Keratinocyte (primary cell): ENCODE results near the gene NAA16. TPM values are rescaled to one million over a fixed set of nuclear protein-coding genes. Genes with fewer than 3 reads are reported as not detected.

Source experiments
- DNase-seq: peaks from one replicate; pipeline ENCODE4 v3.0.0-alpha.2; 2011; ENCODE audit warnings: low read depth, missing footprints, low spot score
- FAIRE-seq: peaks from 2 replicates; lab custom pipeline; 2011; peaks lifted over from hg19 to GRCh38; lab: Jason Lieb, UNC
- H2AFZ ChIP-seq: 2 replicates; pipeline ENCODE4 v1.6.0; 2012; ENCODE audit warnings: low read length, control low read depth, inconsistent platforms; ENCODE audit not compliant: control insufficient read depth
- H3K27ac ChIP-seq: 2 replicates; pipeline ENCODE4 v1.5.1; 2011; ENCODE audit warnings: low read length; ENCODE audit not compliant: control insufficient read depth, insufficient read depth
- H3K27me3 ChIP-seq: 3 replicates; pipeline ENCODE4 v1.6.0; 2011; ENCODE audit warnings: low read length; ENCODE audit not compliant: control insufficient read depth, insufficient read depth; ENCODE audit errors: extremely low read depth
- H3K36me3 ChIP-seq, 2 experiments: 2 replicates in 1 of 2; 3 replicates in 1 of 2; pipeline ENCODE4 v1.5.1; 2011; ENCODE audit warnings: low read length in 2 of 2, mild to moderate bottlenecking in 1 of 2; ENCODE audit not compliant: control insufficient read depth in 2 of 2, insufficient read depth in 2 of 2; ENCODE audit errors: extremely low read depth in 1 of 2
- H3K4me1 ChIP-seq: 3 replicates; pipeline ENCODE4 v1.5.1; 2011; ENCODE audit warnings: low read length; ENCODE audit not compliant: control insufficient read depth, insufficient read depth; ENCODE audit errors: extremely low read depth
- H3K4me2 ChIP-seq: 3 replicates; pipeline ENCODE4 v1.6.0; 2011; ENCODE audit warnings: low read depth, low read length; ENCODE audit not compliant: control insufficient read depth, insufficient read depth; ENCODE audit errors: extremely low read depth
- H3K4me3 ChIP-seq, 3 experiments: fragments of 200-600 bp in 1 of 3; sonication (generic) in 1 of 3; 2 replicates in 2 of 3; 3 replicates in 1 of 3; pipeline ENCODE4 v1.5.1; 2011 to 2016; ENCODE audit warnings: low read length in 3 of 3, mild to moderate bottlenecking in 3 of 3, control low read depth in 2 of 3, inconsistent platforms in 1 of 3, low read depth in 1 of 3, mixed read lengths in 1 of 3, mixed run types in 1 of 3, moderate library complexity in 1 of 3; ENCODE audit not compliant: control insufficient read depth in 2 of 3, insufficient read depth in 2 of 3; ENCODE audit errors: extremely low read depth in 1 of 3
- H3K79me2 ChIP-seq: 2 replicates; pipeline ENCODE4 v1.6.0; 2012; ENCODE audit warnings: low read length; ENCODE audit not compliant: control insufficient read depth, insufficient read depth
- H3K9ac ChIP-seq: 3 replicates; pipeline ENCODE4 v1.6.0; 2011; ENCODE audit warnings: low read length; ENCODE audit not compliant: control insufficient read depth, insufficient read depth; ENCODE audit errors: extremely low read depth
- H3K9me1 ChIP-seq: 3 replicates; pipeline ENCODE4 v1.6.0; 2011; ENCODE audit warnings: low read length; ENCODE audit not compliant: control insufficient read depth, insufficient read depth; ENCODE audit errors: extremely low read depth
- H3K9me3 ChIP-seq: 2 replicates; pipeline ENCODE4 v1.5.1; 2012; ENCODE audit warnings: low read depth, low read length; ENCODE audit not compliant: control insufficient read depth
- H4K20me1 ChIP-seq: 3 replicates; pipeline ENCODE4 v1.6.0; 2011; ENCODE audit warnings: low read length; ENCODE audit not compliant: control insufficient read depth, insufficient read depth; ENCODE audit errors: extremely low read depth
- EZH2 ChIP-seq: IDR thresholded peaks from one replicate; pipeline ENCODE4 v1.6.1; 2012; ENCODE audit warnings: inconsistent platforms, mild to moderate bottlenecking, low read length, moderate library complexity
- dilution Hi-C: fragments of 300-500 bp; cut with MboI; formaldehyde crosslinking; loops from one replicate; pipeline ENCODE4 v1.7.0; 2020; ENCODE audit warnings: low sequenced_read_pairs; ENCODE audit not compliant: extremely low pct_ligation_motif_present
- polyA minus RNA-seq, 3 experiments: library from RNA; depleted of rRNA, polyadenylated mRNA; stranded (reverse); fragments of >200 nt; gene quantifications; 1 replicate in 1 of 3; 2 replicates in 1 of 3; 3 replicates in 1 of 3; pipeline ENCODE4 v1.2.3, GENCODE V29; 2011
- polyA plus RNA-seq, 5 experiments: library from polyadenylated mRNA; depleted of rRNA in 3 of 5; stranded (reverse) in 3 of 5; stranded (forward) in 1 of 5; unstranded in 1 of 5; fragments of >200 nt; gene quantifications; 1 replicate in 1 of 5; 2 replicates in 3 of 5; 3 replicates in 1 of 5; pipeline versions ENCODE4 v1.2.1 to v1.2.3, GENCODE V29; 2011 to 2012; ENCODE audit warnings: missing spikeins in 2 of 5, low read depth in 1 of 5, low replicate concordance in 1 of 5
- TF ChIP-seq, protein P1 (sequence below), 3 experiments: IDR thresholded peaks in 1 of 3; conservative IDR thresholded peaks in 1 of 3; optimal IDR thresholded peaks in 1 of 3; 2 replicates in 2 of 3; 3 replicates in 1 of 3; pipeline versions ENCODE3 to v1.5.1; 2011; ENCODE audit warnings: low read length in 3 of 3, mild to moderate bottlenecking in 3 of 3, moderate library complexity in 2 of 3, control low read depth in 1 of 3, inconsistent platforms in 1 of 3; ENCODE audit not compliant: insufficient read depth in 2 of 3; ENCODE audit errors: extremely low read depth in 1 of 3

NAA16 gene
- polyA plus RNA-seq: 4.2 to 12.0 TPM (median 5.6 TPM) in 3 replicates
- polyA plus RNA-seq (2011; ENCODE audit: low read depth): 13.7 TPM
- polyA plus RNA-seq (2011; cell fraction: cytosol; rRNA removed): 2.8 and 5.9 TPM in 2 replicates
- 11.4 and 18.9 TPM in 2 replicates for polyA plus RNA-seq (2011; cell fraction: nucleus; rRNA removed)
- polyA plus RNA-seq (2012; ENCODE audit: low replicate concordance): 4.5 and 6.1 TPM in 2 replicates
- polyA minus RNA-seq: 1.5 to 14.7 TPM (median 3.7 TPM) in 3 replicates
- polyA minus RNA-seq (2011; cell fraction: cytosol; rRNA and poly(A)+ RNA removed): 4.0 TPM
- polyA minus RNA-seq (2011; cell fraction: nucleus; rRNA and poly(A)+ RNA removed): 8.3 and 12.2 TPM in 2 replicates

DNA sequence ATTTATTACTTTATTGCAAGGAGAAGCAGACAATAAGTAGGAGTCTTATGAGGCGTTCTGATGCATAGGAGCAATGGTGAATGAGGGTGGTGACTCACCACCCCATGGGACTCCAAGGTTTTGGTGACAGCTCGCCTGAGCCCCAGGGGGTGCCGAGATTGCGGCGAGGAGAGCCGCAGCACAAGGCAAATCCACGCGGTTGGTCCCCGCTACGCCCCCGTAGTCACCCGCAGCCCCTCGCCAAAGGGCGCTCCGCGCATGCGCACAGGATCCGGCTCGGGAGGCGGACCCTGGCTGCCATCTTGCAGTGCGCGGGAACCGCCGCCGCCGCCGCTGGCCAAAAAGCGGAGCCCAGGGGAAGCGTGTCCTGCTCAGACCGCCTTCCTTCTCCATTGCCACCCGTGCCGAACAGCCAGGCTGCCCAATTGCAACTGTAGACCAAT lies at the start of gene NAA16:
Gene NAA16, plus strand, starts transcription at position 305 of the 443 bp plus-strand sequence. CDS start 262 bp downstream, outside the sequence.
- H3K4me3 ChIP-seq: peak within 1 kb of the TSS; percentile 94 to 98 (median 97)
- no peak for FAIRE-seq

DNA sequence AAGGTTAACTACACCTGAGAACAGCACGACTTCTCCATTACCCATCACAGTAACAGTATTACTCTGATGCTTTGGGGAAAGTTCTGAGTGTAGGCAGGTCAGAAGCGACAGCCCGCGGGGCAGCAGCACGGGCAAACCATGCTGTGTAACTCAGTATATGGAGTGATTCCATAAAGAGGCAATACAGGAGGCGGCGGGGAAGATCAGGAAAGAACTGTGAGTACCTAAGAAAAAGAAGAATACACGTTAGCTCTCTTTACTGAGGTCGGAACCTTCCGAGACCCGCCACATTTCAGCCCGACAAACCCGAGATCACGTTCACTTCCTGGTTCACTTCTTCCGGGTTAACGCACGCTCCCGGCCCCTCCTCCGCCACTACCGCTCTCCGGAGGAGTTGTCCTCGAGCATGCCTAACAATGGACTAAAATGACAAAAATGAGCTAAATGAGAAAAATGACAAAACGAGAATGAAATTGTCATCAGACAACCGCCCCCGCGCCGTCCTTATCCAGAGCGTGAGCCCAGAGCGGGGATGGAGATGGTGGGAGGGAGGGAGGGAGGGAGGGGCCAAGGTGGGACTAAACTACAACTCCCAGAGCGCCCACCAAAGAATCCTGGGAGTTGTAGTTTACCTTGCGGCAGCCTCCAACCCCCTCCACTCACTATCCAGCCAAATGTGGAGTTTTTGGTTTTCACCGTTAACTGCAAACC lies 47.7 kb upstream of the NAA16 start, which contains the start of gene MTRF1:
Gene MTRF1, minus strand, starts transcription at position 316 of the 711 bp plus-strand sequence. CDS start 2,669 bp downstream, outside the sequence.
- Histone ChIP-seq H3K79me2 (peaks cover 6% of the 10 kb centered on the region), H3K4me2 (peak within 1 kb of the TSS; percentile 89), H4K20me1 (no peaks in the 10 kb centered on the region), H3K27ac (peak within 1 kb of the TSS; percentile 89), H3K9me1 (no peaks in the 10 kb centered on the region), H3K9me3 (peaks cover 2% of the 10 kb centered on the region), H3K4me1 (peaks cover 21% of the 10 kb centered on the region), H3K27me3 (no peaks in the 10 kb centered on the region), H3K9ac (peak within 1 kb of the TSS; percentile 91), H3K36me3 (no peaks in the 10 kb centered on the region), H2AFZ (peak within 1 kb of the TSS; percentile 98), H3K4me3 (peak within 1 kb of the TSS; percentile 71 to 98 (median 91))
- FAIRE-seq: peak; percentile 55
- DNase-seq: no peak
- dilution Hi-C loops: no loop called here
- TF ChIP-seq EZH2: no peak
- TF ChIP-seq, protein P1, sequence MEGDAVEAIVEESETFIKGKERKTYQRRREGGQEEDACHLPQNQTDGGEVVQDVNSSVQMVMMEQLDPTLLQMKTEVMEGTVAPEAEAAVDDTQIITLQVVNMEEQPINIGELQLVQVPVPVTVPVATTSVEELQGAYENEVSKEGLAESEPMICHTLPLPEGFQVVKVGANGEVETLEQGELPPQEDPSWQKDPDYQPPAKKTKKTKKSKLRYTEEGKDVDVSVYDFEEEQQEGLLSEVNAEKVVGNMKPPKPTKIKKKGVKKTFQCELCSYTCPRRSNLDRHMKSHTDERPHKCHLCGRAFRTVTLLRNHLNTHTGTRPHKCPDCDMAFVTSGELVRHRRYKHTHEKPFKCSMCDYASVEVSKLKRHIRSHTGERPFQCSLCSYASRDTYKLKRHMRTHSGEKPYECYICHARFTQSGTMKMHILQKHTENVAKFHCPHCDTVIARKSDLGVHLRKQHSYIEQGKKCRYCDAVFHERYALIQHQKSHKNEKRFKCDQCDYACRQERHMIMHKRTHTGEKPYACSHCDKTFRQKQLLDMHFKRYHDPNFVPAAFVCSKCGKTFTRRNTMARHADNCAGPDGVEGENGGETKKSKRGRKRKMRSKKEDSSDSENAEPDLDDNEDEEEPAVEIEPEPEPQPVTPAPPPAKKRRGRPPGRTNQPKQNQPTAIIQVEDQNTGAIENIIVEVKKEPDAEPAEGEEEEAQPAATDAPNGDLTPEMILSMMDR (optimal IDR thresholded peaks at IDR 0.05 in 1 of 3, IDR thresholded peaks at IDR 0.05 in 1 of 3, conservative IDR thresholded peaks at IDR 0.05 in 1 of 3; ENCODE audit: extremely low read depth in 1 of 3, insufficient read depth in 2 of 3, low read length in 3 of 3): no peak

More for the DNA sequence above, at the start of gene NAA16:
- H3K9me3 ChIP-seq: no peaks in the 10 kb centered on the region
- H3K27ac ChIP-seq: peak within 1 kb of the TSS; percentile 94
- DNase-seq: peak; percentile 33
- no peaks in the 10 kb centered on the region for H3K36me3 ChIP-seq
- H3K9me1 ChIP-seq: no peaks in the 10 kb centered on the region
- no peaks in the 10 kb centered on the region for H3K27me3 ChIP-seq
- peaks cover 20% of the 10 kb centered on the region for H3K4me1 ChIP-seq
- H3K4me2 ChIP-seq: peak within 1 kb of the TSS; percentile 79
- TF ChIP-seq, protein P1 (optimal IDR thresholded peaks at IDR 0.05 in 1 of 3, IDR thresholded peaks at IDR 0.05 in 1 of 3, conservative IDR thresholded peaks at IDR 0.05 in 1 of 3; ENCODE audit: extremely low read depth in 1 of 3, insufficient read depth in 2 of 3, low read length in 3 of 3): no peak
- TF ChIP-seq EZH2: no peak
- dilution Hi-C loops: no loop called here
- peaks cover 49% of the 10 kb centered on the region for H3K79me2 ChIP-seq
- no peaks in the 10 kb centered on the region for H4K20me1 ChIP-seq
- peak within 1 kb of the TSS; percentile 99 for H2AFZ ChIP-seq
- peak within 1 kb of the TSS; percentile 94 for H3K9ac ChIP-seq
